ENCODE data around the gene CSF2.

Gene CSF2

DNA sequence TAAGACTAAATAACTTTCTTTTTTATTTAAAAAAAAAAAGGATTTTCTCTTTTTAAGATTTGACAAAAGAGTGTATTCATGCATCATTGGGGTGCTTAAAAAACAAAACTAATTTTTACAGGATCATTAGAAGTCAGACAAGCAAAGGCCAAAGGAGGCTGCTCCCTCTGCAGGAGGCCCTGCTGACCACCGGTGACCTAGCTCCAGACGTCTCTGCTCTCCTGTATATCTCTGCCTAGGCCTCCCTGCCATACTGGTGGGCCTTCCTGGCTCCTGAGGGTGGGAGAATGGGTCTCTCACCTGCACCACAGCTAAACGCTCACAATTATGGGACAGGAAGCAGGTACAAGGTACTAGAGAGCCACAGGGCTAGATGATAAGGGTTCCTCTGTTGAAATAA lies 36.6 kb downstream of the CSF2 start:
- no peak for DNase-seq
- Histone ChIP-seq H3K27me3 (ENCODE audit: insufficient read depth, low read length, poor library complexity) (no peaks in the 10 kb centered on the region), H3K4ac (ENCODE audit: low read depth, low read length) (no peak overlapping the region)

GRCh38 chr5:132110930-132111329 lies 37.3 kb downstream of the CSF2 start:
- Histone ChIP-seq H3K18ac (ENCODE audit: low read length) (no peak overlapping the region), H3K23ac (ENCODE audit: low read length) (no peak overlapping the region), H2BK5ac (ENCODE audit: low read length) (no peak overlapping the region), H3K4me1 (ENCODE audit: control insufficient read depth, low read depth, low read length) (no peaks in the 10 kb centered on the region), H3K56ac (ENCODE audit: low read length) (no peak overlapping the region), H4K5ac (ENCODE audit: low read length) (no peak overlapping the region), H3K79me2 (ENCODE audit: control insufficient read depth, insufficient read depth, low read length) (no peaks in the 10 kb centered on the region), H3K9ac (ENCODE audit: low read length) (no peak overlapping the region), H4K8ac (ENCODE audit: low read depth, low read length) (no peak overlapping the region), H3K4me2 (ENCODE audit: low read length) (no peak overlapping the region), H3K27ac (ENCODE audit: low read depth, low read length) (no peak overlapping the region), H3K36me3 (ENCODE audit: control insufficient read depth, insufficient read depth, low read length) (no peaks in the 10 kb centered on the region), H3K4me3 (ENCODE audit: low read length) (no peak overlapping the region), H2AK5ac (ENCODE audit: low read length) (no peak overlapping the region), H3K4ac (ENCODE audit: low read depth, low read length) (no peak overlapping the region), H3K27me3 (ENCODE audit: insufficient read depth, low read length, poor library complexity) (no peaks in the 10 kb centered on the region), H2BK15ac (replicated peaks; ENCODE audit: low read depth) (no peak overlapping the region), H2BK120ac (ENCODE audit: low read depth, low read length) (no peak overlapping the region), H3K79me1 (ENCODE audit: low read length) (no peaks in the 10 kb centered on the region)
- no peak for DNase-seq

More for the DNA sequence above, 36.6 kb downstream of the CSF2 start:
- Histone ChIP-seq H2BK5ac (ENCODE audit: low read length) (no peak overlapping the region), H3K36me3 (ENCODE audit: control insufficient read depth, insufficient read depth, low read length) (no peaks in the 10 kb centered on the region), H3K4me1 (ENCODE audit: control insufficient read depth, low read depth, low read length) (no peaks in the 10 kb centered on the region), H4K8ac (ENCODE audit: low read depth, low read length) (no peak overlapping the region), H2BK120ac (ENCODE audit: low read depth, low read length) (no peak overlapping the region), H3K79me1 (ENCODE audit: low read length) (no peaks in the 10 kb centered on the region), H3K4me3 (ENCODE audit: low read length) (no peak overlapping the region), H3K9ac (ENCODE audit: low read length) (no peak overlapping the region), H3K79me2 (ENCODE audit: control insufficient read depth, insufficient read depth, low read length) (no peaks in the 10 kb centered on the region), H3K4me2 (ENCODE audit: low read length) (no peak overlapping the region), H3K18ac (ENCODE audit: low read length) (no peak overlapping the region), H4K5ac (ENCODE audit: low read length) (no peak overlapping the region), H3K56ac (ENCODE audit: low read length) (no peak overlapping the region), H3K23ac (ENCODE audit: low read length) (no peak overlapping the region), H2BK15ac (replicated peaks; ENCODE audit: low read depth) (no peak overlapping the region), H3K27ac (ENCODE audit: low read depth, low read length) (no peak overlapping the region), H2AK5ac (ENCODE audit: low read length) (no peak overlapping the region)
- WGBS (ENCODE audit: extremely low coverage, insufficient coverage, low lambda C conversion rate) = no CpG with 5 or more reads among the region's 3 CpGs

- no peak overlapping the region for H2AK5ac ChIP-seq (ENCODE audit: low read length)
- no peaks in the 10 kb centered on the region for H3K79me1 ChIP-seq (ENCODE audit: low read length)
- no peak overlapping the region for H2BK120ac ChIP-seq (ENCODE audit: low read depth, low read length)
- H4K8ac ChIP-seq (ENCODE audit: low read depth, low read length) = no peak overlapping the region
- no CpG with 5 or more reads among the region's 3 CpGs for WGBS (ENCODE audit: extremely low coverage, insufficient coverage, low lambda C conversion rate)
- no peaks in the 10 kb centered on the region for H3K27me3 ChIP-seq (ENCODE audit: insufficient read depth, low read length, poor library complexity)
- no peak overlapping the region for H2BK5ac ChIP-seq (ENCODE audit: low read length)
- H3K4ac ChIP-seq (ENCODE audit: low read depth, low read length) = no peak overlapping the region
- H2BK15ac ChIP-seq (replicated peaks; ENCODE audit: low read depth) = no peak overlapping the region
- no peak overlapping the region for H4K5ac ChIP-seq (ENCODE audit: low read length)
- no peak overlapping the region for H3K9ac ChIP-seq (ENCODE audit: low read length)
- no peaks in the 10 kb centered on the region for H3K79me2 ChIP-seq (ENCODE audit: control insufficient read depth, insufficient read depth, low read length)
- H3K36me3 ChIP-seq (ENCODE audit: control insufficient read depth, insufficient read depth, low read length) = no peaks in the 10 kb centered on the region
- no peak overlapping the region for H3K4me3 ChIP-seq (ENCODE audit: low read length)
- no peak for DNase-seq
- no peak overlapping the region for H3K23ac ChIP-seq (ENCODE audit: low read length)
- H3K18ac ChIP-seq (ENCODE audit: low read length) = no peak overlapping the region
- no peak overlapping the region for H3K27ac ChIP-seq (ENCODE audit: low read depth, low read length)
- no peaks in the 10 kb centered on the region for H3K4me1 ChIP-seq (ENCODE audit: control insufficient read depth, low read depth, low read length)
- H3K56ac ChIP-seq (ENCODE audit: low read length) = no peak overlapping the region
- no peak overlapping the region for H3K4me2 ChIP-seq (ENCODE audit: low read length)
Observed at GRCh38 chr5:132112111-132112510, 38.5 kb downstream of the CSF2 start.

- Histone ChIP-seq H3K4me2 (ENCODE audit: low read length) (no peak overlapping the region), H3K79me1 (ENCODE audit: low read length) (no peaks in the 10 kb centered on the region), H3K79me2 (ENCODE audit: control insufficient read depth, insufficient read depth, low read length) (no peaks in the 10 kb centered on the region), H3K27me3 (ENCODE audit: insufficient read depth, low read length, poor library complexity) (no peaks in the 10 kb centered on the region), H3K4me1 (ENCODE audit: control insufficient read depth, low read depth, low read length) (no peaks in the 10 kb centered on the region), H4K8ac (ENCODE audit: low read depth, low read length) (no peak overlapping the region), H3K4me3 (ENCODE audit: low read length) (no peak overlapping the region), H2BK15ac (replicated peaks; ENCODE audit: low read depth) (no peak overlapping the region), H3K36me3 (ENCODE audit: control insufficient read depth, insufficient read depth, low read length) (no peaks in the 10 kb centered on the region), H3K56ac (ENCODE audit: low read length) (no peak overlapping the region), H4K5ac (ENCODE audit: low read length) (no peak overlapping the region), H2BK5ac (ENCODE audit: low read length) (no peak overlapping the region), H3K23ac (ENCODE audit: low read length) (no peak overlapping the region), H3K9ac (ENCODE audit: low read length) (no peak overlapping the region), H3K4ac (ENCODE audit: low read depth, low read length) (no peak overlapping the region), H3K27ac (ENCODE audit: low read depth, low read length) (no peak overlapping the region), H2BK120ac (ENCODE audit: low read depth, low read length) (no peak overlapping the region), H2AK5ac (ENCODE audit: low read length) (no peak overlapping the region), H3K18ac (ENCODE audit: low read length) (no peak overlapping the region)
- DNase-seq = no peak
- no CpG with 5 or more reads among the region's 4 CpGs for WGBS (ENCODE audit: extremely low coverage, insufficient coverage, low lambda C conversion rate)
Observed at GRCh38 chr5:132114150-132115121, 40.8 kb downstream of the CSF2 start.

DNA sequence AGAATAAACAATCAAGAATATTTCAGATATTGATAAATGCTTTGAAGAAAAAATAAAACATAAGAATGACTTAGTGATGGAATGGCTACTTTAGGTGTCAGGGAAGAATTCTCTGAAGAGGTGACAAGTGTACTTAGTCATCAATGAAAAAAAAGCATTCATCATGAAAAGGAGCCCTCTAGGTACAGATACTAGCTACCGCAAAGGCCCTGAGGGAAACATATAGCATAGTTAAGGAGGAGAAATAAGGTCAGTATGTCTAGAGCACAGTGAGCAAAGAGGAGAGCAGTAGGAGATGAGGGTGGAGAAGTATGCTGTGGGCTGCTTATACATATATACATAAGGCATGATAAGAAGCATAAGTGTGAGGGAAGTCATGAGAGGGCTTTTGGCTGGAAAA lies 41.8 kb downstream of the CSF2 start:
- no peak overlapping the region for H4K8ac ChIP-seq (ENCODE audit: low read depth, low read length)
- H3K4me3 ChIP-seq (ENCODE audit: low read length) = no peak overlapping the region
- H3K36me3 ChIP-seq (ENCODE audit: control insufficient read depth, insufficient read depth, low read length) = no peaks in the 10 kb centered on the region
- no peak overlapping the region for H2BK120ac ChIP-seq (ENCODE audit: low read depth, low read length)
- no peak overlapping the region for H2BK15ac ChIP-seq (replicated peaks; ENCODE audit: low read depth)
- no peak overlapping the region for H2AK5ac ChIP-seq (ENCODE audit: low read length)
- no peak for DNase-seq
- no peaks in the 10 kb centered on the region for H3K27me3 ChIP-seq (ENCODE audit: insufficient read depth, low read length, poor library complexity)
- no peak overlapping the region for H3K4me2 ChIP-seq (ENCODE audit: low read length)
- no peaks in the 10 kb centered on the region for H3K4me1 ChIP-seq (ENCODE audit: control insufficient read depth, low read depth, low read length)
- no peak overlapping the region for H3K18ac ChIP-seq (ENCODE audit: low read length)
- H3K79me2 ChIP-seq (ENCODE audit: control insufficient read depth, insufficient read depth, low read length) = no peaks in the 10 kb centered on the region
- no peak overlapping the region for H3K27ac ChIP-seq (ENCODE audit: low read depth, low read length)
- WGBS (ENCODE audit: extremely low coverage, insufficient coverage, low lambda C conversion rate) = no CpG with 5 or more reads among the region's 1 CpG
- H3K4ac ChIP-seq (ENCODE audit: low read depth, low read length) = no peak overlapping the region
- no peak overlapping the region for H3K23ac ChIP-seq (ENCODE audit: low read length)
- H3K79me1 ChIP-seq (ENCODE audit: low read length) = no peaks in the 10 kb centered on the region
- no peak overlapping the region for H4K5ac ChIP-seq (ENCODE audit: low read length)
- no peak overlapping the region for H3K56ac ChIP-seq (ENCODE audit: low read length)
- H2BK5ac ChIP-seq (ENCODE audit: low read length) = no peak overlapping the region
- no peak overlapping the region for H3K9ac ChIP-seq (ENCODE audit: low read length)

- Histone ChIP-seq H3K79me1 (ENCODE audit: low read length) (no peaks in the 10 kb centered on the region), H4K5ac (ENCODE audit: low read length) (no peak overlapping the region), H4K8ac (ENCODE audit: low read depth, low read length) (no peak overlapping the region), H3K4me2 (ENCODE audit: low read length) (no peak overlapping the region), H3K36me3 (ENCODE audit: control insufficient read depth, insufficient read depth, low read length) (no peaks in the 10 kb centered on the region), H3K18ac (ENCODE audit: low read length) (no peak overlapping the region), H3K4me3 (ENCODE audit: low read length) (no peak overlapping the region), H3K23ac (ENCODE audit: low read length) (no peak overlapping the region), H3K27ac (ENCODE audit: low read depth, low read length) (no peak overlapping the region), H3K4ac (ENCODE audit: low read depth, low read length) (no peak overlapping the region), H3K79me2 (ENCODE audit: control insufficient read depth, insufficient read depth, low read length) (no peaks in the 10 kb centered on the region), H3K9ac (ENCODE audit: low read length) (no peak overlapping the region), H3K4me1 (ENCODE audit: control insufficient read depth, low read depth, low read length) (no peaks in the 10 kb centered on the region), H3K56ac (ENCODE audit: low read length) (no peak overlapping the region), H2BK15ac (replicated peaks; ENCODE audit: low read depth) (no peak overlapping the region), H3K27me3 (ENCODE audit: insufficient read depth, low read length, poor library complexity) (no peaks in the 10 kb centered on the region), H2AK5ac (ENCODE audit: low read length) (no peak overlapping the region), H2BK5ac (ENCODE audit: low read length) (no peak overlapping the region), H2BK120ac (ENCODE audit: low read depth, low read length) (no peak overlapping the region)
- WGBS (ENCODE audit: extremely low coverage, insufficient coverage, low lambda C conversion rate) = no CpG with 5 or more reads among the region's 2 CpGs
- no peak for DNase-seq
Observed at GRCh38 chr5:132116072-132116471, 42.5 kb downstream of the CSF2 start.

All from mesendoderm (in vitro differentiated cells).